HCT116 (cell line): ENCODE measurements around the gene ZC3H12A.

Source experiments
- ELF1 ChIP-seq: IDR thresholded peaks from 2 replicates; pipeline ENCODE4 v1.6.1; 2012; ENCODE audit warnings: low read depth, borderline replicate concordance
- EZH2 ChIP-seq: fragments of 200-600 bp; sonication (generic); IDR thresholded peaks from 2 replicates; pipeline ENCODE4 v1.6.1; 2017; ENCODE audit warnings: antibody characterized with exemption, mixed run types
- POLR2A ChIP-seq: IDR thresholded peaks from 2 replicates; pipeline ENCODE4 v1.7.0; 2011; ENCODE audit warnings: borderline replicate concordance; ENCODE audit not compliant: insufficient read depth, insufficient read length; ENCODE audit errors: extremely low read depth
- RAD21 ChIP-seq: IDR thresholded peaks from 2 replicates; pipeline ENCODE4 v1.6.1; 2012; ENCODE audit warnings: low read depth, mild to moderate bottlenecking
- REST ChIP-seq: IDR thresholded peaks from 2 replicates; pipeline ENCODE4 v1.6.1; 2012; ENCODE audit warnings: low read depth
- SP1 ChIP-seq: IDR thresholded peaks from 2 replicates; pipeline ENCODE4 v1.6.1; 2012; ENCODE audit warnings: low read depth
- ZFX ChIP-seq: fragments of 450-650 bp; IDR thresholded peaks from 2 replicates; pipeline ENCODE4 v1.6.1; 2017
- TF ChIP-seq, protein P1 (sequence below): IDR thresholded peaks from 2 replicates; pipeline ENCODE4 v1.6.1; 2012
- TF ChIP-seq, protein P2 (sequence below), 3 experiments: fragments of 200-600 bp in 1 of 3; sonication (generic) in 1 of 3; IDR thresholded peaks in 2 of 3; conservative IDR thresholded peaks in 1 of 3; 2 replicates each; pipeline ENCODE4 v1.5.1; 2012 to 2017; ENCODE audit warnings: low read depth in 2 of 3, low read length in 2 of 3, antibody characterized with exemption in 1 of 3, borderline replicate concordance in 1 of 3, control low read depth in 1 of 3, mild to moderate bottlenecking in 1 of 3, mixed read lengths in 1 of 3, mixed run types in 1 of 3, moderate library complexity in 1 of 3; ENCODE audit not compliant: insufficient read depth in 1 of 3
- TF ChIP-seq, protein P3 (sequence below): IDR thresholded peaks from 2 replicates; pipeline ENCODE4 v1.6.1; 2012

DNA sequence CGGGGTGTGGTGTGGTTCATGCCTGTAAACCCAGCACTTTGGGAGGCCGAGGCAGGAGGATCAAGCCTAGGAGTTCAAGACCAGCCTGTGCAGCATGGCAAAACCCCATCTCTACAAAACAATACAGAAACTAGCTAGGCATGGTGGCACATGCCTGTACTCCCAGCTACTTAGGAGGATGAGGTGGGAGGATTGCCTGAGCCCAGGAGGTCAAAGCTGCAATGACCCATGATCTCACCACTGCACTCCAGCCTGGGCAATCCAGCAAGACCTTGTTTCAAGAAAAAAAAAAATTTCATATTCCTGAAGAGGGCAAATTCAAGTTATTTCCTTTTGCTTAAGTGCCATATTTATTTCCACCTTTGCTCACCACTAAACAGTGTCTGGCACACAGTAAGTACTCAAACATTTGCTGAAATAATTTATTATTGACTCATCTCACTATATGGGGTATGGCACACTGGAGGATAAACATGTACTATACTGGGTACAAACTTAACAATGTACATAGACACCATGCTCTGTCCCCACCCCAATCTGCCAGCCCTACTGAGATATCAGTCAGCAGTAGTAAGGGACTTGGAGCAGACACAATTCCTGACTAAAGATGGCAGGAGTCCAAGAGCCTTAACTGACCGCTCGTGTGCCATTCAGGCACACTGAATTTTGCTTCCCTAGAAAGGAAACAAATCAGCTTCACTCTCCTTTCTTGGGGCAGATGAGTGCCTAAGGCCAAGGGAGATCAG is 24.7 kb downstream of the ZC3H12A start:
- TF ChIP-seq, protein P1, sequence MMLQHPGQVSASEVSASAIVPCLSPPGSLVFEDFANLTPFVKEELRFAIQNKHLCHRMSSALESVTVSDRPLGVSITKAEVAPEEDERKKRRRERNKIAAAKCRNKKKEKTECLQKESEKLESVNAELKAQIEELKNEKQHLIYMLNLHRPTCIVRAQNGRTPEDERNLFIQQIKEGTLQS: no peak
- TF ChIP-seq RAD21 (no peak), EZH2 (no peak), POLR2A (no peak), SP1 (no peak), ELF1 (no peak), ZFX (no peak), REST (no peak)
- TF ChIP-seq, protein P2, sequence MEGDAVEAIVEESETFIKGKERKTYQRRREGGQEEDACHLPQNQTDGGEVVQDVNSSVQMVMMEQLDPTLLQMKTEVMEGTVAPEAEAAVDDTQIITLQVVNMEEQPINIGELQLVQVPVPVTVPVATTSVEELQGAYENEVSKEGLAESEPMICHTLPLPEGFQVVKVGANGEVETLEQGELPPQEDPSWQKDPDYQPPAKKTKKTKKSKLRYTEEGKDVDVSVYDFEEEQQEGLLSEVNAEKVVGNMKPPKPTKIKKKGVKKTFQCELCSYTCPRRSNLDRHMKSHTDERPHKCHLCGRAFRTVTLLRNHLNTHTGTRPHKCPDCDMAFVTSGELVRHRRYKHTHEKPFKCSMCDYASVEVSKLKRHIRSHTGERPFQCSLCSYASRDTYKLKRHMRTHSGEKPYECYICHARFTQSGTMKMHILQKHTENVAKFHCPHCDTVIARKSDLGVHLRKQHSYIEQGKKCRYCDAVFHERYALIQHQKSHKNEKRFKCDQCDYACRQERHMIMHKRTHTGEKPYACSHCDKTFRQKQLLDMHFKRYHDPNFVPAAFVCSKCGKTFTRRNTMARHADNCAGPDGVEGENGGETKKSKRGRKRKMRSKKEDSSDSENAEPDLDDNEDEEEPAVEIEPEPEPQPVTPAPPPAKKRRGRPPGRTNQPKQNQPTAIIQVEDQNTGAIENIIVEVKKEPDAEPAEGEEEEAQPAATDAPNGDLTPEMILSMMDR (IDR thresholded peaks at IDR 0.05 in 2 of 3, conservative IDR thresholded peaks at IDR 0.05 in 1 of 3; ENCODE audit: borderline replicate concordance in 1 of 3, insufficient read depth in 1 of 3, low read depth in 2 of 3, low read length in 2 of 3): no peak
- TF ChIP-seq, protein P3, sequence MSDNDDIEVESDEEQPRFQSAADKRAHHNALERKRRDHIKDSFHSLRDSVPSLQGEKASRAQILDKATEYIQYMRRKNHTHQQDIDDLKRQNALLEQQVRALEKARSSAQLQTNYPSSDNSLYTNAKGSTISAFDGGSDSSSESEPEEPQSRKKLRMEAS: no peak
